Ureter (tissue), 1 donor: ENCODE data around the gene PRKCH. TPM values are rescaled to one million over a fixed set of nuclear protein-coding genes. Genes with fewer than 3 reads are reported as not detected.

Experiments used
- DNase-seq: peaks from one replicate; pipeline ENCODE4 v3.0.0-alpha.2; 2020; ENCODE audit warnings: low spot score
- total RNA-seq: library from RNA; stranded (reverse); gene quantifications from one replicate; pipeline ENCODE4 v1.2.4, GENCODE V29; 2023
- donor health status: DM: yes; HTN: yes; CAD: no.

Gene PRKCH
- total RNA-seq, 1 donor from 2014 or later, result 90.2 TPM

DNA sequence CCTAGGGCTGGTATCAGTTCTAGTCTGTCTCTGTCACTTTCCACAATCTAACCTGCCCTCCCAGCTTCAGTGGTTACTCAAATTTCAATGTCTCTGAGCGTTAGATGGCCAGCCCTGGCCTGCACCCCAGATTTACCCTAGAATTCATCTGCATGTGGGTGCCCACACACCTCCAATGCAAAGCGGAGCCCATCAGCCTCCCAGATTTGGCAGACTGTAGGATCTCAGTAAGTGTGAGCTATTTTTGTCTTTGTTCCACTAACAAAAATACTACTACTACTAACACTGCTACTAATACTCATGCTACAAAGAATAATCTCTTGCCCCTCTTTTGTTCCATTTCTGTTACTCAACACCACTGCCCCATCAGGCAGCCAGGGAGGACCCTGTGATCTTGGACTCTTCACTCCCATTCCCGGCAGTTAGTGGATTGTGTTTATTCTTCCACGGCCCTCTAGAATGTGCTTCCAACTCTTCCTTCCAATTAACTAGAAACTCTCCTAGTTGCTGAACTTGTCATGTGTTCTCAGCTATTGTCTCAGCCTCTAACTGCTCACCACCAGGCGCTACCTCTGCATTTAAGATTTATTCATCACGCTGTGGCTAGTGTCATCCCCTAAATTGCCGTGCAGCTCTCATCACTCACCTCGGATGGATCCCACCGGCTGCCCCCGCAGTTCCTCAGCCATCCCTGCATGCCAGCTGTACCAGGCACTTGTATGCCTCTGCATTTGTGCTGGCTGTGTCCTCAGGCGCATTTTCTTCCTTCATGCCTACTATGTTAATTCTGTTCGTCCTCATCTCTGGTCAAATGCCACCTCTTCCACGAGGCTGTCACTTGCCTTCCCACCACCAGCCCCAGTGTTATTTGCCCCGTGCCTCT, 223.3 kb downstream of the PRKCH start:
- DNase-seq, result no peak

DNA sequence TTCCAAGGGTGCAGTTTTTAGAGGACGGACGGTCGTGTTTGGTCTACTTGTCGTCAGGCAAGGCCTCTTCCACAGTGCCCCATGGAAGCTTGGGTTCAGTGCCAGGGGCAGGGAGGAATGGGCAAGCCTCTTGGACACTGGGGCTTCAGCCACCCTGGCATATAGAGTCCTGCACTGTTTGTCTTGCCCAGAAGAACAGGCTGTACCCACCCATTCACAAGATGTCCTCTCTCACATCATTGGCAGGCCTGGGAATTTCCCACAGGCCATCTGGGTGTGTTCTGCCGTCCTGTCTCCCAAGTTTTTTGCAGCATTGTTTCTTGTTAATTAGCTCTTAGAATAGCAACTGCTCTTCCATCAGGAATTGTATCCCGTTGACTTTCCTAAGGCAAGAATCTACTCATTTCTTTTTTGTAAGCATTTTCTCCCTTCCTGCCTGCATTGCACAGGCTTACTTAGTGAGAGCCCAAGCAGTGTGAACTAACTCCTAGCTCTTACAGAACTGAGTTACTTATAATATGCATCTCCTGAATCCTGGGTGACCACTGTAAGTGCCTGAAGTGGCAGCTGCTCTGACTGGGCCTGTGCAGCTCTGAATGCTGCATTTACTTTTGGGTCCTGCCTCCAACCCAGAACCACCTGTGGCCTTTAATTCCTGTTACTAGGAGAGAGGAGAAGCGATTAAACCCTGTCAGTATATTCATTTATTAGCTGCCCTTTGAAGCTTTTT, 224.5 kb downstream of the PRKCH start:
- no peak for DNase-seq

DNA sequence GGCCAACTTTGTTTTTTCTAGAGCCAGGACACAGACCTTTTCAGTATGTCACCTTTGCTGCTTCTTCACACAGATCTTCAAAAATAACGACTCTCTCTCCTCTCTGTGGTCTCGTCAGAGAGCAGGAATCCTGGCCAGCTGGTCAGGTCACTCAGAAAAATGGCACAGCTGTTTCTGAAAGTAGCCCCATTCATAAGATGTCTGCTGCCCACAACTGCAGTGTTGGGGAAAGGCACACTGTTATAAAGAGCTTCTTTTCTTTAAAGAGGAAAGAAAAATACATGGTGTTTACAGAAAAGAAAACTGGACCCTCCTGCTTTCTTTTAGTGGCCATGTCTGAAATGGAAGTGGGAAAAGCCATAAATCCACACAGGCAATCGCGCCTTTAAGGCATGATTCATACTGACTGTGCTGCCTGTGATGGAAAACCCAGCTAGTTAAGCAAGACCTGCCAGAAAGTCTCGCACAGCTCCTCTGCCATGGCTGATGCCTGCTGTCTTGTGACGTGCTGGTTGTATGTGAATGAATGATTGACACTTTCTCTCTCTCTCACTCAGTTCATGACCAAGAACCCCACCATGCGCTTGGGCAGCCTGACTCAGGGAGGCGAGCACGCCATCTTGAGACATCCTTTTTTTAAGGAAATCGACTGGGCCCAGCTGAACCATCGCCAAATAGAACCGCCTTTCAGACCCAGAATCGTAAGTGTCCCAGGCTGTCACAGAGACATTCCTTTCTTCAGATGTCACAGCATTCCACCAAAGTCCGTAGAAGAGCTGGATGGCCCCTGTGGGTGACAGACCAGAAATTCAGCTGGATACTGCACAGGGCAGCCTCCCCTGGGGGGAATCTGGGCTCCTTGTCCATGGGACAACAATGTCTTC, 226.0 kb downstream of the PRKCH start:
- DNase-seq, result no peak

DNA sequence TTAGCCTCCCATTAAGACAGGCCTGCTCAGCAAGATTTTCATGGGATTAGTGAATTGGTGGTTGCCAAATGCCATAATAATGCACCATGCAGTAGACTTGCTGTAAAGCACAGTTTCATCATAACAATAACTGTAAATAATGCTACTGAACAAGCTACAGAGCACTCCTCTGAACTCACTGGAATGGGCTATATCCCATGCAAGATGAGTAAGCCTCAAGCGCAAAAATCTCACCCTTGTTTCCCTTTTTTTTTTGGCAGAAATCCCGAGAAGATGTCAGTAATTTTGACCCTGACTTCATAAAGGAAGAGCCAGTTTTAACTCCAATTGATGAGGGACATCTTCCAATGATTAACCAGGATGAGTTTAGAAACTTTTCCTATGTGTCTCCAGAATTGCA, 228.0 kb downstream of the PRKCH start:
- DNase-seq, result no peak

DNA sequence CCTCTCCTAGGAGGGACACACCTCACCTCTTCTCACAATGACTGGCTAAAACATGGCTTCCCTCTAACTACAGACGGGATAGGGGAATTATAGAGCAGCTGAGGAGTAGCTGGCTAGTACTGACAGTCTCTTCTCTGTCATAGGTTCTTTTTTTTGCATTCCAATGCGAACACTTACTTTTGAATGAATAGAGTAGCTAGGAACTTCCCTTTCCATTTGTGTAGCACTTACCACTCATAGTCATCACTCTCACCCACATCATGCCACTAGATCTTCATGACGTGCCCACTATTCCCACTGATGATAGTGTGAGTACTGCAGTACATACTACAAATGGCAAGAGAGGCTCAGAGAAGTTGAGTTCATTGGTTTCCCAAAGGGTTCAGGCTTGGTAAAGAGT, 230.0 kb downstream of the PRKCH start:
- DNase-seq, result no peak

DNA sequence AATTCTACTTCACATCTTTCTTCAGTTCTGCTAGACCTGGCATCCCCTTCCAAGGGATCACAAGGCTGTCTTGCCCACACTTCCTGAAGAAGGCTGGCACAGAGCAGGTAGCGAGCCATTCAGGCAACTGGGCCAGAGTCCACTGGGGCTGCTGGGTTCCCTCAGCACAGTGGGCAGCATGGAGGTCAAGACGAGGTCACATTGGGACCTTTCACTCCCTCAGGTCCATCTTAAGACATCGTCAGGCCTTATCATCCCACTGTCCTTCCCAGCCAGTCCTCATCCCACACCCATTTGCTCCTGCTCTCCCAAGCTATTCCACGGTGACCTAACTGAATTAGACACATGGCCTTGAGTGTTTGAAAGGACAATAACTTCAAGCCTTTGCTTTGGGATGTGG, 230.9 kb downstream of the PRKCH start:
- no peak for DNase-seq

DNA sequence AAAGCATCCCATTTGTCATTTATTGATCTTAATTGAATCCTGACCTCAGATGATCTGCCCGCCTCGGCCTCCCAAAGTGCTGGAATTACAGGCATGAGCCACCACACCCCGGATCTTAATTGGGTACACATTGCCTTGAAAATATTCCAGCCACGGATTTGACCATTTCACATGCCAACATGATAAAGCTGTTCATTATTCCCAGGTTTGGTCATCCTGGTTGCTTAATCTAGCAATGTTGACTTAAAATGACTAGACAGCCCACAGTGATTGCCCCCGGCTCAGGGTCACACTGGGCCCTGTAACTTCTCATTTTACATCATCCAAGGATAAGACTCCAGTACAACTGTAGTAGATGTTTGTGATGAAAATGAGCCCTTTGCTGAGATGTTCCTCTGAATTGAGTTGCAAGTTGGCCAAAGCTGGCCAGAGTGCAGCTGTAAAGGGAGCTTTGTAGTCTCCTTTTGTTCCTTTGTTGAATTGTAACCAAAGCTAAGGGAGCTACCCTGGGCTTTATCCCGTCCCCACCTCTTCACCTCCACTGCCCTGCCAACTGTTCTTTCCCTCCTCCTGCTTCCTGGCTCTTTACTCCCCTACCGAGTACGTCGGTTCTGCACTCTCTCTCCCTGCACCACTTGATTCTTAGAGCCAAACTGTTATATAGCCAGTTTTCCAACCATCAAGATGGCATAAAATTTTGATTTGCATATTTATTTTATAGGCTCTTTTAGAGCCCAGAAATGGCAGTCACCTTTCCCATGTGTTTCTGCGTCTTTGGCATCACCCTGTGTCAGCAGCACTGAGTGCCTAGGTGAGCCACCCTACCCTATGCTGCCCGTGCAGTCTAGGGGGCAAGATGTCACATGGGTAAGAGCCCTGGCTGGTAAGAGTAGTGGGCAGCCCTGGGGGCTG, 232.6 kb downstream of the PRKCH start:
- DNase-seq, result no peak

DNA sequence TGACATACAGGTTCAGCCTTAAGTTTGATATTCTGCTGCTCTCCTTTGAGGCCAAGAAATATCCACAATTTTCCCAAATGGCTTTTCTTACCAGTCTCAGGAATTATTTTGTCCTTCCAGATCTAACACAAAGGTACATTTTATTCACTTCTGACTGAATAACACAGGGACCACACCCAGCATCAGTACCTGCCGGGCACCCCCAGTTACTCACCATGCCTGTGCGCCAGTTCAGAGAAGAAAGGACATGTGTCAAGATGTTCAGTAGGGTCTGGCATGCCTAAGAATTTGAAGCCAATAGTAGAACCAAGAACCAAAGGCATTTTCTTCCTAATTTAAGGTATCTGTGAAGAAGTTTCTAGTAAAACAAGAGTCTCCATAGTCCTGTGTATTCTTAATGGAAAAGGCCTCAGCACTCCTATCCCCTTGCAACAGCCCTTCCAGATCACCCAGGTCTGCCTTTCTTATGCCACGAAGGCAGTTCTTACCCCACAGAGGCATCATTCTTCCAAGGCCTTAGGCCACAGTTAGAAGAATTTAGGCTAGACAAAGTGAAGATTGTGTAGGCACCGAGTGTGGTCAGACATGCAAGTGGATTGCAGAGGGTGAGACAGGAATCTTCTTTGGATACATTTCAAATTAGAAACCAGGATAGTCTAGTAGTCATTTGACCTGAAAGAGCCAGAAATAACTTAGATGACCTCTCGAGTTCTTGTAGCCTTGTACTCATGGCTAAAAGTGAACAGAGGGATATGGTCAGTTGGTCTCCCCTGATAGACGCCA, 233.9 kb downstream of the PRKCH start:
- DNase-seq, result no peak

DNA sequence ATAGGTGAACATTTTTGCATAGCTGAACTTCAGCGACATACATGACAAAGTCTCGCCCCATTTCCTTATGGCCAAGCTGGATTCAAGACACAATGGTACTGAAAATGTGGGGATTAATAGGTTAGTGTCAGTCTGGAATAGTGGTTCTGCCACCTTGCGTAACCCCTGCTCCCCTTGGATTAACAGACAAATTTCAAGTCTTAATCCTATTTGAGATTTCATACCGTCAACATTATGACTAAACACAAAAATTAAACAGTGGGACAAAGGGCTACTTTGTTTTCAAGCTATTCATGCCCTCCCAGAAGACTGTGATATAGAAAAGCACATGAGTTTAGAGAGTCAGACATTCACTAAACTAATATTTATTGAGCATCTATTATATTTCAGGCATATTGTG, 235.1 kb downstream of the PRKCH start:
- DNase-seq, result no peak

DNA sequence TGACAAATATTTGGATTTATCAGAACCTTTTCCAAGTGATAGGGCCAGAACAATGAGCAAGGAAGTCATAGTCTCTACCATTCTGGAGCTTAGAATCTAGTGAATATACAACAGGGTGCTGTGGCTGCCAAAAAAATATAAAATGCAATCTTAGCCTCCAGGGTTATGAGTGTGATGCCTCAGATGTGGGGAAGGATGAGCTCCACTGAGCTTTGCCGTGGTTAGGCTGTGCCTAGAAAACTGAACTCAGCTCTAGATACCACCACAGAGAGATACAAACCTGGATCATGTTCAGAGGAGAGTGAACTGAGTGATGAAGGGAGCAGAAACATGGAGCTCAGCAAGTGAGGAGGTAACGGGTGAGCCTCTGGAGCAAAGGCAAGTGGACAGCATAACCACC, 235.9 kb downstream of the PRKCH start:
- DNase-seq, result no peak

DNA sequence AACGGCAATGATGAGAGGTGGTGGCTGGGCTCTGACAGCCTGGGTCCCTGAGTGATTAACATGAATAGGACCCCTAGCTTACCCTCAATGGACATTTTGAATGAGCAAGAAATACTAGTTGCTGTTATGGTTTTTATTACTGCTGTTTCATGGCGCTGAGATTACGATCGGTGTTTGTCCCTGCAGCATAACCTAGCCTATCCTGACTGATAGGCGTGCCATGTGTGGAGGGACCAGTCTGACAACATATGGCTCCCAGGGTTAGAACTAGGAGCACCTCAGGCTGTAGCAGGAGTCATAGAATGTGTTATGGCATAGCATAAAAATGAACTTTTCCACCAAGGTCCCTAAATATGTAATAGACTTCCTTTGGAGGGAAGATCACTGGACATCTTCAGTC, 236.5 kb downstream of the PRKCH start:
- no peak for DNase-seq

DNA sequence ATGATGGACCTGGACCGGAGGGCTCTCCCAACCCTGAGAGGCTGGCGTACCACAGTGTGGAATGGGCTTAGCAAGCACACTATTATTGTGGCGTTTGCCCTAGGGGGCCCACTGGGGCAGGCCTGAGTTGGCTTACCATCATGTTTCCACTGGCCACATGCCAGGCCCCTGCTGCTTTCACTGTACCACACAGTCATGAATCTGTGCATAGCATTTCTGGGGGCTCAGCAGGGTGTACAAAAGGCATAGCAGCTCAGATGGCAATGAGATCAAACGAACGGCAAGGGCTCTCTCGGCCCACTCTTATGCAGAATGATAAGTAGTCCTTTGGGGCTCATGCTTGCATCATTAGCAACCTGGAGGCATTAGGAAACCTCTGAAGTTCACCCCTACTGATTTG, 236.9 kb downstream of the PRKCH start:
- no peak for DNase-seq

DNA sequence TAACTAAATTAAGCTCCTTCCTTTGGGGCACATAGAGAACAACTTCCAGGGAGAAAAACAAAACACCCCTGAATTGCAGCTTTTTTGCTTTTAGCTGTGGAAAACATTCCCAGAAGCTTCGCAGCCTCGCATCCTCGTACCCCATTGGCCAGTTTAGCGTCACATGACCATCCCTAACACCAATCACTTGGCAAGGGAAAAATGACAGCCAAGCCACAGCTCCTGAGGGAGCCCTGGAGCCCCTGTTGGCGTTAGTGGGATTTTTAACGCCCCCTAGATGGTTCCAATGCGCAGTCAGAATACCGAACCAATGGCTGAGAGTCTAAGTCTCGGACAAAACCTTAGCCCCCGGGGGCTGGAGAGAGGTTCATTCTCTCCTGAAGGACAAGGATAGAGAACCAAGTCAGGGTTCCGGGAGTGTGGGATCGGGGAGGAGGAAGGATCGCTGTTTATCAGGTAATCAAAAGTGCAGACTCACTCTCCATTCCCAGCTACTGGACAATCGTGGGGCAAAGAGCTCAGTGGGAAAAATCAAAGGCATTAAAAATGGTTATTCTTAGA, 238.3 kb downstream of the PRKCH start:
- DNase-seq, result no peak

DNA sequence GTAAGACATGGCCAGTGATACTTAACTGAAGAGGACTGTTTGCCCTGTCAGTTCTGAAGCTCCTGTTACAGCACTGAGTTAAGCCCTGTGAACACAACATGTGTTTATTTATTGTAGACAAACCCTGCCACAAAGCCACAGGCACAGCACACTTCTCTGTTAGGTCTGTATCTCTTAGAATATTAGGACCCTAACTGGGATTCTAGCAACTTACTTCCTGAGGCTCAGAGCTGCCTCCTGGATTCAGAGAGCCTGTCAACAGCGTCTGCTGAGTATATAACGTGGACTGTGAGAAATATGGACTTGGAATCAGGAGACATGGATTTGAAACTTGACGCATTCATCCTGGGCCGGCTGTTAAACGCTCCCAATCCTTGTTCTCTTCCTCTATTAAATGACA, 238.9 kb downstream of the PRKCH start:
- no peak for DNase-seq

DNA sequence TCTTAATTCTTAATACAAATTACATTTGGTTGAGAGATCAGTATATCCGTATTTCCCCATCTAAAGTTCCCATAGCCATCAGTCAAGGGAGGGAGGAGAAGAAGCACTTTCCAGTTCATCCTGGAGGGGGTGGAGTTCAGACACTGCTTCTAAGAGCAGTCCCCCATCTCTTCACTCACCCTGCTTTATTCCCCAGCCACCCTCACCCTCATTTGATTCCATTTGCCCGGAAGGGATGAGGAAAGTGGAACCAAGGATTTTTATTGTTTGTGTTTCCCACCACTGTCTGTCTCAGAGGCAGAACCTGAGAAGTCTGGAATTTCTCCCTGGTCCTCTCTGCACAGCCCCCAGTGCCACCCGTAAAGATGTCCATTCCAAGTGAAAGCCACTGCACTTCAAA, 239.7 kb downstream of the PRKCH start:
- DNase-seq, result no peak

DNA sequence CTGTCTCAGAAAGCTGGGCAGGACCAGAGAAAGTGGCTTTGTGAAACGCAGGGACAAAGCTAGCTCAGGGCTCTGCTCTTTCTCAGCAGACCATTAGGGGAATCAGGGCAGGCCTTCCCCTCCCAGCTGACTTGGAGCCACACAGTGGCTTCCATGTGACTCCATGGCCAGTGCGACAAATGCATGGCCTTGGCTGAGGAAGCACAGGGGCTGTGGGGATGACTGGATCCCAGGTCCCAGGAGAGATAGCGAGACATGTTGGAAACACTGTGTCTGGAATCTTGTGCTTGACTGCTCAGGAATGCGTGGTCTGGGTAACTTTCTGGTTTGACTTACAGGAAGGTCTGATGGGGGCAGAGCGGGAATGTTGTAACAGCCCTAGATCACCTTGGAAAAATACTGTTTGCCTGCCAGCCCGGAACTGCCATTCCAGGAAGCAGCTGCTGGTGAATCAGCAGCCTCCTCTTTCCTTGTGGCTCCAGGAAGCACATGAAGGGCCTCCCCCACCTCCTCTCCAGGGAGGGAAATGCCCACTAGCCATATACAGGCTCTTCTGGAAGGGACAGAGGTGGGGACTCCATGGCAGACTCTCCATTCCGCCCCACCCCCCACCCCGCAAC, 240.4 kb downstream of the PRKCH start:
- DNase-seq, result peak; percentile 82

DNA sequence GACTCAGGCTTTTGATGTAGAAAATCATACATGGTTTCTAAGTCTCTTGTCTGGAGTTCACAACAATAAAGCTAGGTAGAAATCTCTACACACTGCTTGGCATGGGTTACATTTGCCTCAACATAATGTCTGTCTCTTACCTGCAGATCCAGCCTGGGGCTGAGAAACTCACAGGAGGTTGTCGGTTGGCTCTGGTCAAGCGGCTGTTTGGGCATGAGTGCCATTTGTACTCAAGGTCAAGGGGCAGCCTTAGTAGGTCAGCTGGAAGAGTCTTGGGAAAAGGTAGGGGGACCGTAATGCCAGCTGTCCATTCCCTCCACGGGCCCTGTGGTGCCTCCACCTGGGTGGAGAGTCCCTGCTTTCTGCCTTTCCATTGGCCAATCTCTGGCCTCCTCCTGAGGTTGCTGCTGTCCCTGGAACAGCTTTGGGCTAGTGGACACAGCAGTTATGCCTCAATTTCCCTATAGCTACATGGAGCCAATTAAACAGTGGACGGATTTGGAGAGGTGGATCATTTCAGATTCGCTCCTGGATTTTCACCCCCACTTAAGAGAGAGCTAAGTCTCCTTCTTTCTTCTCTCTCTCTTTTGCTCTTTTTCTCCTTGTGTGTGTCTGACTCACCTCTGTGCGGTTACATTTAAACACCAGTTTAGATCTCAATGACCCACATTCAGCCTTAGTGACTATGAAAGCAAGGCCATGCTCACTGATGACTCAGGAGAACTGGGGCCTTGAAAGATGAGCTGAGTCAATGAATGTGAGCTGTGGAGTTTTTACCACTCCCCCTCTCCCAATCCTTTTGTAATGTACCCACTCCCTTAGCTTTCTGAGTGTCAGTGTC, 241.2 kb downstream of the PRKCH start:
- DNase-seq, result no peak

DNA sequence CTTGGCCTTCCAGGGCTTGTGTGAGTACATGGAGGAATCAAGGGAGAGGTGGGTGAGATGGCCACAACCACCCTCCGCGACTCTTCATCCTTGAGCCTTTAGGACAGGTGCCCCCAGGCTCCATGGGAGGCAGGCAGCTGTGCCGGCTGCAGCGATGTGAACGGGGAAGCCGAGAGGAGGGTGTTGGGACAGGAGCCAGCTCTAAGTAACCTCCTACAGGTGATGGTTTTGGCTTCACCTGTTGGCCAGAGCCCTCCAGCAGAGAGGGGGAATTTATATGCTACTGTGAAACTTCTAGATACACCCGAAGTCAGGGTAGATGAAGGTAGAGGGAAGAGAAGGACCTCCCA, 241.8 kb downstream of the PRKCH start:
- no peak for DNase-seq
